Prostate gland (tissue), 2 donors: ENCODE measurements around the gene USP1. TPM values are rescaled to one million over a fixed set of nuclear protein-coding genes. Genes with fewer than 3 reads are reported as not detected.

ENCODE experiments used
- DNase-seq: peaks from one replicate; pipeline ENCODE4 v3.0.0-alpha.2; 2019; ENCODE audit warnings: low spot score
- H3K27ac ChIP-seq, 2 donors: fragments of 200-600 bp; sonication (generic); 2 replicates each; pipeline ENCODE4 v1.5.1; 2017 to 2019
- H3K27me3 ChIP-seq: fragments of 200-600 bp; sonication (generic); replicated peaks from 2 replicates; pipeline ENCODE4 v1.5.1; 2019; ENCODE audit not compliant: insufficient read depth
- H3K36me3 ChIP-seq, 2 donors: fragments of 200-600 bp; sonication (generic); 1 replicate in 1 of 2; 2 replicates in 1 of 2; pipeline versions ENCODE4 v1.5.1 to v1.8.1; 2017 to 2019
- H3K4me1 ChIP-seq: fragments of 200-600 bp; sonication (generic); replicated peaks from 2 replicates; pipeline ENCODE4 v1.5.1; 2019
- H3K4me3 ChIP-seq, 2 donors: fragments of 200-600 bp; sonication (generic); 2 replicates each; pipeline ENCODE4 v1.5.1; 2017 to 2019
- H3K9me3 ChIP-seq: fragments of 200-600 bp; sonication (generic); 2 replicates; pipeline ENCODE4 v1.5.1; 2017
- CTCF ChIP-seq, 4 experiments: fragments of 200-600 bp in 2 of 4; fragments of 450-650 bp in 2 of 4; sonication (generic) in 2 of 4; IDR thresholded peaks; 1 replicate in 3 of 4; 2 replicates in 1 of 4; pipeline ENCODE4 v1.5.1; 2016 to 2019; ENCODE audit warnings: antibody characterized with exemption in 4 of 4, mild to moderate bottlenecking in 2 of 4, moderate library complexity in 2 of 4
- POLR2A ChIP-seq: fragments of 450-650 bp; IDR thresholded peaks from one replicate; pipeline ENCODE4 v1.6.1; 2016; ENCODE audit warnings: antibody characterized with exemption, mild to moderate bottlenecking
- POLR2AphosphoS5 ChIP-seq: sonication (generic); formaldehyde crosslinking; IDR thresholded peaks from one replicate; pipeline ENCODE4 v1.6.1; 2017; ENCODE audit warnings: antibody characterized with exemption
- WGBS: methylation state at CpG from one replicate; pipeline ENCODE4 v1.1.5; 2018; 5-methylcytosine and 5-hydroxymethylcytosine counted together
- intact Hi-C: fragments of 100-400 bp; cut with DNase I; formaldehyde crosslinking; loops from one replicate; pipeline ENCODE4 v1.14.2; 2022
- total RNA-seq, 2 donors: library from RNA; depleted of rRNA; stranded (reverse); fragments of >200 nt; gene quantifications; one replicate each; pipeline ENCODE4 v1.1.0, GENCODE V29; 2016

USP1 gene
- total RNA-seq, 2 donors from 2014 or later = 26.8 to 30.1 TPM

- Histone ChIP-seq H3K27ac (no peak overlapping the region), H3K27me3 (no peaks in the 10 kb centered on the region), H3K4me3 (no peak overlapping the region), H3K9me3 (no peaks in the 10 kb centered on the region), H3K36me3 (no peaks in the 10 kb centered on the region), H3K4me1 (no peaks in the 10 kb centered on the region)
- TF ChIP-seq POLR2A (no peak), CTCF (IDR thresholded peaks at IDR 0.05) (no peak), POLR2AphosphoS5 (no peak)
- 91% methylated on average over 3 of the region's 3 CpGs for WGBS
- intact Hi-C loops = no loop called here
- DNase-seq = no peak
These were observed 11.5 kb downstream of the USP1 start for GRCh38 chr1:62448221-62448933.

- no peaks in the 10 kb centered on the region for H3K9me3 ChIP-seq
- H3K4me1 ChIP-seq = no peaks in the 10 kb centered on the region
- DNase-seq = no peak
- no peak overlapping the region for H3K27ac ChIP-seq
- no peaks in the 10 kb centered on the region for H3K27me3 ChIP-seq
- no peak for TF ChIP-seq POLR2AphosphoS5
- no peak for TF ChIP-seq CTCF (IDR thresholded peaks at IDR 0.05)
- TF ChIP-seq POLR2A = no peak
- intact Hi-C loops = no loop called here
- no peaks in the 10 kb centered on the region for H3K36me3 ChIP-seq
- no peak overlapping the region for H3K4me3 ChIP-seq
- WGBS = 76% methylated on average over 2 of the region's 2 CpGs
These were observed 13.5 kb downstream of the USP1 start for GRCh38 chr1:62450301-62450700.

- DNase-seq = no peak
- Histone ChIP-seq H3K4me1 (no peaks in the 10 kb centered on the region), H3K9me3 (no peaks in the 10 kb centered on the region), H3K4me3 (no peak overlapping the region), H3K27me3 (no peaks in the 10 kb centered on the region), H3K27ac (no peak overlapping the region), H3K36me3 (no peaks in the 10 kb centered on the region)
- TF ChIP-seq POLR2AphosphoS5 (no peak), POLR2A (no peak), CTCF (IDR thresholded peaks at IDR 0.05) (no peak)
- 92% methylated on average over 1 of the region's 1 CpG for WGBS
- intact Hi-C loops = no loop called here
These were observed 16.1 kb downstream of the USP1 start for GRCh38 chr1:62452951-62453350.

- H3K36me3 ChIP-seq = no peaks in the 10 kb centered on the region
- no peak overlapping the region for H3K4me3 ChIP-seq
- intact Hi-C loops = no loop called here
- no peaks in the 10 kb centered on the region for H3K27me3 ChIP-seq
- no peak for DNase-seq
- H3K4me1 ChIP-seq = no peaks in the 10 kb centered on the region
- no peak overlapping the region for H3K27ac ChIP-seq
- TF ChIP-seq POLR2AphosphoS5 = no peak
- TF ChIP-seq CTCF (IDR thresholded peaks at IDR 0.05) = no peak
- TF ChIP-seq POLR2A = no peak
- WGBS = 68% methylated on average over 7 of the region's 7 CpGs
- no peaks in the 10 kb centered on the region for H3K9me3 ChIP-seq
These were observed 21.1 kb downstream of the USP1 start for GRCh38 chr1:62457955-62458354.

DNA sequence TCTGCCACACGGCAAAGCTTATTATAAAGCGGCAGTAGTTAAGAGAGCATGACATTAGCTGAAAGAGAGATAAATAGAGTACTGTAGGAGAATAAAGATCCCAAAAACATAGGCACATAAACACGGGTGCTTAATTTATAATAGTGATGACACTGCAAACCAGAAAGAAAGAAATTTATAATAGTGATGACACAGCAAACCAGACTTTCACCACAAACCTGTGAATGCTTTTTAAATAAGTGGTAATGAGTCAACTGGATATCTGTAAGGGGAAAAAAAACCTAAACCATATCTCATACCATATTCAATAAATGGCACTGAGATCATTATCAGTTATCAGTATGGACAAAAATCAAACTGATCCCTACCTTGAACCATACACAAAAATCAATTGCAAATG is 25.5 kb downstream of the USP1 start:
- 91% methylated on average over 3 of the region's 3 CpGs for WGBS
- Histone ChIP-seq H3K4me3 (no peak overlapping the region), H3K4me1 (no peaks in the 10 kb centered on the region), H3K27me3 (no peaks in the 10 kb centered on the region), H3K36me3 (no peaks in the 10 kb centered on the region), H3K9me3 (no peaks in the 10 kb centered on the region), H3K27ac (no peak overlapping the region)
- no peak for TF ChIP-seq POLR2A
- no peak for TF ChIP-seq CTCF (IDR thresholded peaks at IDR 0.05)
- TF ChIP-seq POLR2AphosphoS5 = no peak
- intact Hi-C loops = no loop called here
- DNase-seq = no peak
